ENCODE results near the gene PCAT7.

The PCAT7 gene

GRCh38 chr9:94607423-94607691, 52.5 kb downstream of the PCAT7 start:
- ChIA-PET CTCF (no interaction called here), POLR2A (no interaction called here)

DNA sequence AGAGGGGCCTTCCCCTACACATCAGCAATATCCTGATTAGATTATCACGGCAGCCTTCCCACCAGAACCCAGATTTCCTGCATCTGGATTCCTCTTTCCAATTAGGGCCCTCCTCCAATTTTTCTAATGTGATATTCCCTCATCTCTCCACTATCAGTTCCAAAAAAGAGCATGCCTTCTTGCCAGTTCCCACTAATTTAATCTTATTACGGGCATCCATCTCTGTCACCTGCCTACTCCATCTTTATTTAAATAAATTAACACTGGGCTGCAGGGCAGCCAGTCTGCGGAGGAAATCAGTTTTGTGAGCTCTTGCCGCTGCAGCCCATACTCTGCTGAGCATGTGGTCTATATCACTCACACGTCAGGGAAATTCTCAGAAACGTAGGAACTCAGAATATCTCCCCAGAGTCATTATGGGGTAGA, 55.3 kb downstream of the PCAT7 start:
- no peak for DNase-seq (ENCODE audit: extremely low spot score)
- ChIA-PET POLR2A (no interaction called here), CTCF (no interaction called here)
- TF ChIP-seq, protein P1, sequence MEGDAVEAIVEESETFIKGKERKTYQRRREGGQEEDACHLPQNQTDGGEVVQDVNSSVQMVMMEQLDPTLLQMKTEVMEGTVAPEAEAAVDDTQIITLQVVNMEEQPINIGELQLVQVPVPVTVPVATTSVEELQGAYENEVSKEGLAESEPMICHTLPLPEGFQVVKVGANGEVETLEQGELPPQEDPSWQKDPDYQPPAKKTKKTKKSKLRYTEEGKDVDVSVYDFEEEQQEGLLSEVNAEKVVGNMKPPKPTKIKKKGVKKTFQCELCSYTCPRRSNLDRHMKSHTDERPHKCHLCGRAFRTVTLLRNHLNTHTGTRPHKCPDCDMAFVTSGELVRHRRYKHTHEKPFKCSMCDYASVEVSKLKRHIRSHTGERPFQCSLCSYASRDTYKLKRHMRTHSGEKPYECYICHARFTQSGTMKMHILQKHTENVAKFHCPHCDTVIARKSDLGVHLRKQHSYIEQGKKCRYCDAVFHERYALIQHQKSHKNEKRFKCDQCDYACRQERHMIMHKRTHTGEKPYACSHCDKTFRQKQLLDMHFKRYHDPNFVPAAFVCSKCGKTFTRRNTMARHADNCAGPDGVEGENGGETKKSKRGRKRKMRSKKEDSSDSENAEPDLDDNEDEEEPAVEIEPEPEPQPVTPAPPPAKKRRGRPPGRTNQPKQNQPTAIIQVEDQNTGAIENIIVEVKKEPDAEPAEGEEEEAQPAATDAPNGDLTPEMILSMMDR (IDR thresholded peaks at IDR 0.05; ENCODE audit: control extremely low read depth, extremely low read depth, low read depth, missing control alignments), result no peak

More at GRCh38 chr9:94607423-94607691, 52.5 kb downstream of the PCAT7 start:
- DNase-seq (ENCODE audit: extremely low spot score), result no peak
- TF ChIP-seq, protein P1 (IDR thresholded peaks at IDR 0.05; ENCODE audit: control extremely low read depth, extremely low read depth, low read depth, missing control alignments), result no peak

- TF ChIP-seq, protein P1 (IDR thresholded peaks at IDR 0.05; ENCODE audit: control extremely low read depth, extremely low read depth, low read depth, missing control alignments), result no peak
- ChIA-PET POLR2A (no interaction called here), CTCF (no interaction called here)
- no peak for DNase-seq (ENCODE audit: extremely low spot score)
These were observed 56.8 kb downstream of the PCAT7 start for GRCh38 chr9:94611638-94612068.

DNA sequence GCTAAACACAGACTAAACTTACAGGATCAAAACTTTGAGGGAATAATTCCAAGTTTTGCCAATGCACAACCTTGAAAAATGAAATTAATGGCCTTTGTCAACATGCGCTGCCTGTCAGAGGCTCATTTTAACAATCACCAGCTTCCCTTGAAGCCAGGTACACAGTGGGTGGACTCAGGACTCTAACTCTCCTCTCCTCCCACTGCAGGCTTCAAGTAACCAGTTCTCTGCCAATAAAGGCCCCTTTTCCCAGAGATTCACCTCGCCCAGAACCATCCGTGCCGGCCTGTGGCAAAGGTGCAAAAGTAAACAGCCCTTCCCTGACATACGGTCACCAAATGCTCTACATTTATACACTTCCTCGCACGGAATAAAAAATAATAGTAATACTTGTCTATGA, 57.2 kb downstream of the PCAT7 start:
- TF ChIP-seq, protein P1 (IDR thresholded peaks at IDR 0.05; ENCODE audit: control extremely low read depth, extremely low read depth, low read depth, missing control alignments), result no peak

DNA sequence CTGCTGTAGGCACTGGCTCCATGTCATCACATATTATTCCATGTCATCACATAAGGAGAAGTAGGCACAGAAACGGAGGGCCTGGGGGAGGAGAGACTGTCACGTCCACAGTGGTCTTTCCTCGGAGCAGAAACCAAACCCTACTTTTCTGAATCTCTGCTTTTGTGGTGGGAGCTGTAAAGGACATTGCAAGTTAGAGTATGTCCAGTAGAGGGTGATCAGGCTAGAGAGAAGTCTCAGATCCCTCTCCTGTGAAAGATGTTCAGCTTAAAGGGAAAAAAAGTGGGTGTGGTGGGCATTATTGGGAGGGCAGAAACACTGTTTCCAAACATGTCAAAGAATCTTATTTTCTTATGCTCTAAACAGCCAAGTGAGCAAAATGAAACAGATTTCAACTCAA, 58.1 kb downstream of the PCAT7 start:
- POLR2A ChIA-PET, result no interaction called here

More for the DNA sequence above, 57.2 kb downstream of the PCAT7 start:
- CTCF ChIA-PET, result no interaction called here
- no peak for DNase-seq (ENCODE audit: extremely low spot score)
- POLR2A ChIA-PET, result no interaction called here

DNA sequence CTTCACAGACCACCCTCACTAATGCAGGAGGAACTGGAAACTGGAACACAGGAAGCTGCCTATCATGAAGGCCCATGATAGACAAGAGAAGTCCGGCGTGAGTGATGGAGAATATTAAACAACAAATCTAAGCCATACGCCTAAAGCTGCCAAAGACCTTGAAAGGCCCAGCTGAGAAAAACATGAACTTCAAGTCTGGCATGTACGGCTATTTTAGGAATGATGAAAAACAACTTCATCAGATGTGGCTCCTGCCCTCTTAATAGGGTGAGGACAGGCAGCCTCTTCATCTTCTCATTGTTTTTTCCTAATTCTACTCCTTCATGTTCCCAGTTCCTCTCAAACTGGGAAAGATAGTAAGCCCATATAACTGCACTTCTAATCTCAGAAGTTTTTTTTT, 64.1 kb downstream of the PCAT7 start:
- ChIA-PET POLR2A (no interaction called here), CTCF (interaction anchor here (1.1 to 1.6 kb wide), 2 partner anchors 50 to 63 kb away, joined by 3 to 4 read pairs; no protein-coding TSS in a partner anchor)
- TF ChIP-seq, protein P1 (IDR thresholded peaks at IDR 0.05; ENCODE audit: control extremely low read depth, extremely low read depth, low read depth, missing control alignments), result no peak
- DNase-seq (ENCODE audit: extremely low spot score), result no peak

More for the DNA sequence above, 58.1 kb downstream of the PCAT7 start:
- no peak for DNase-seq (ENCODE audit: extremely low spot score)
- CTCF ChIA-PET, result no interaction called here
- TF ChIP-seq, protein P1 (IDR thresholded peaks at IDR 0.05; ENCODE audit: control extremely low read depth, extremely low read depth, low read depth, missing control alignments), result no peak
